ENCODE data around the gene IREB2. TPM values are rescaled to one million over a fixed set of nuclear protein-coding genes. Genes with fewer than 3 reads are reported as not detected.

IREB2 gene
- total and polyA plus RNA-seq, 2 of the 13 experiments (the other 11 are each of a cell fraction or from before 2014, with no cell fraction given) = 24.2 to 30.4 TPM

GRCh38 chr15:78397382-78397781, 40.6 kb upstream of the IREB2 start:
- in situ Hi-C loops (cut with HindIII; ENCODE audit: extremely low pct_ligation_motif_present, low pct_unique_long_range_greater_than_20kb) (no loop called here), intact Hi-C loops (cut with micrococcal nuclease; ENCODE audit: unreplicated experiment) (loop anchor here (10.0 kb wide), 1 partner anchor 53 kb away; the partner anchor contains the start of gene CRABP1)
- Histone ChIP-seq H3K27ac (ENCODE audit: extremely low read length, insufficient read depth, low read length) (no peak overlapping the region), H3K79me2 (ENCODE audit: insufficient read depth, low read length) (no peaks in the 10 kb centered on the region), H3K4me1 (ENCODE audit: insufficient read depth, low read length) (peaks cover 17% of the 10 kb centered on the region), H3K27me3 (ENCODE audit: control insufficient read depth in 1 of 2, insufficient read depth in 2 of 2, low read length in 2 of 2) (peaks cover 0 to 5% of the 10 kb centered on the region in 2 experiments; a peak in 1 of 5 replicates), H3K36me3 (replicated peaks in 1 of 2; ENCODE audit: control insufficient read depth in 1 of 2, insufficient read depth in 2 of 2, low read length in 2 of 2) (no peaks in the 10 kb centered on the region), H3K9me3 (ENCODE audit: low read length) (no peaks in the 10 kb centered on the region), H3K4me3 (replicated peaks in 1 of 3; ENCODE audit: insufficient read depth in 1 of 3, low read depth in 2 of 3, low read length in 3 of 3) (no peak overlapping the region), H3K4me2 (ENCODE audit: low read depth, low read length) (no peak overlapping the region), H3K9ac (ENCODE audit: insufficient read depth, low read depth, low read length) (no peak overlapping the region), H4K20me1 (ENCODE audit: insufficient read depth, low read length) (no peaks in the 10 kb centered on the region), H2AFZ (ENCODE audit: low read length) (no peak overlapping the region)
- no TSS peak for BruUV-seq (replicated peaks)
- WGBS (ENCODE audit: low lambda C conversion rate) = 69% methylated on average over 2 of the region's 2 CpGs
- TF ChIP-seq GATA4 (IDR thresholded peaks at IDR 0.05; ENCODE audit: borderline replicate concordance, low read depth) (no peak), ZNF556 (CRISPR knock-in tag; IDR thresholded peaks at IDR 0.05; ENCODE audit: borderline replicate concordance) (no peak), ZNF335 (CRISPR knock-in tag; IDR thresholded peaks at IDR 0.05) (no peak), ZFP36L1 (CRISPR knock-in tag; IDR thresholded peaks at IDR 0.05) (no peak), MYC (CRISPR knock-in tag; IDR thresholded peaks at IDR 0.05; ENCODE audit: borderline replicate concordance) (no peak), SAP130 (CRISPR knock-in tag; IDR thresholded peaks at IDR 0.05; ENCODE audit: low read depth) (no peak), ZNF598 (CRISPR knock-in tag; IDR thresholded peaks at IDR 0.05; ENCODE audit: borderline replicate concordance) (no peak), ZNF451 (CRISPR knock-in tag; IDR thresholded peaks at IDR 0.05) (no peak)
- peak; percentile 48; the same call in 2 of the 3 replicates for ATAC-seq
- ChIA-PET CTCF (ENCODE audit: low intra/inter-chr PET ratio, low total read pairs) (no interaction called here), POLR2A (interaction anchor here (1.0 to 3.5 kb wide), 4 partner anchors 23 to 98 kb away, joined by 3 to 12 read pairs (median 5); partner anchors contain the start of genes IREB2 and SKIC8)
- DNase-seq (ENCODE audit: low spot score) = no peak
- no peak for FAIRE-seq

- FAIRE-seq = no peak
- WGBS (ENCODE audit: low lambda C conversion rate) = 70% methylated on average over 11 of the region's 11 CpGs
- H3K36me3 ChIP-seq (replicated peaks in 1 of 2; ENCODE audit: control insufficient read depth in 1 of 2, insufficient read depth in 2 of 2, low read length in 2 of 2) = no peaks in the 10 kb centered on the region
- no peak overlapping the region for H2AFZ ChIP-seq (ENCODE audit: low read length)
- intact Hi-C loops (cut with micrococcal nuclease; ENCODE audit: unreplicated experiment) = loop anchor here (10.0 kb wide), 1 partner anchor 53 kb away; the partner anchor contains the start of gene CRABP1
- H3K4me1 ChIP-seq (ENCODE audit: insufficient read depth, low read length) = peaks cover 17% of the 10 kb centered on the region
- ChIA-PET CTCF (ENCODE audit: low intra/inter-chr PET ratio, low total read pairs) (no interaction called here), POLR2A (interaction anchor here (1.0 to 3.5 kb wide), 2 partner anchors 39 to 94 kb away, joined by 3 to 12 read pairs; partner anchors contain the start of gene IREB2)
- H3K27ac ChIP-seq (ENCODE audit: extremely low read length, insufficient read depth, low read length) = no peak overlapping the region
- H3K79me2 ChIP-seq (ENCODE audit: insufficient read depth, low read length) = no peaks in the 10 kb centered on the region
- ATAC-seq = no peak
- no peak overlapping the region for H3K9ac ChIP-seq (ENCODE audit: insufficient read depth, low read depth, low read length)
- H3K4me2 ChIP-seq (ENCODE audit: low read depth, low read length) = no peak overlapping the region
- in situ Hi-C loops (cut with HindIII; ENCODE audit: extremely low pct_ligation_motif_present, low pct_unique_long_range_greater_than_20kb) = no loop called here
- H3K27me3 ChIP-seq (ENCODE audit: control insufficient read depth in 1 of 2, insufficient read depth in 2 of 2, low read length in 2 of 2) = peaks cover 0 to 5% of the 10 kb centered on the region in 2 experiments; a peak in 1 of 5 replicates
- DNase-seq (ENCODE audit: low spot score) = no peak
- BruUV-seq (replicated peaks) = no TSS peak
- no peaks in the 10 kb centered on the region for H4K20me1 ChIP-seq (ENCODE audit: insufficient read depth, low read length)
- TF ChIP-seq ZNF746 (CRISPR knock-in tag; IDR thresholded peaks at IDR 0.05) (no peak), CSRNP2 (CRISPR knock-in tag; conservative IDR thresholded peaks at IDR 0.05; ENCODE audit: low read depth) (no peak), RAD21 (CRISPR knock-in tag; IDR thresholded peaks at IDR 0.05) (no peak), ZNF839 (CRISPR knock-in tag; IDR thresholded peaks at IDR 0.05; ENCODE audit: borderline replicate concordance) (no peak), ZNF749 (CRISPR knock-in tag; IDR thresholded peaks at IDR 0.05; ENCODE audit: borderline replicate concordance) (no peak), BHLHE40 (IDR thresholded peaks at IDR 0.05; ENCODE audit: low read length) (no peak), ZNF44 (CRISPR knock-in tag; IDR thresholded peaks at IDR 0.05) (no peak), NFKBIZ (CRISPR knock-in tag; IDR thresholded peaks at IDR 0.05) (no peak), NFKB2 (CRISPR knock-in tag; IDR thresholded peaks at IDR 0.05; ENCODE audit: borderline replicate concordance) (no peak), POLR2A (IDR thresholded peaks at IDR 0.05; ENCODE audit: insufficient read depth in 1 of 2, low read depth in 2 of 2, low read length in 2 of 2) (no peak), ZNF546 (CRISPR knock-in tag; conservative IDR thresholded peaks at IDR 0.05) (no peak)
- H3K4me3 ChIP-seq (replicated peaks in 1 of 3; ENCODE audit: insufficient read depth in 1 of 3, low read depth in 2 of 3, low read length in 3 of 3) = no peak overlapping the region
- H3K9me3 ChIP-seq (ENCODE audit: low read length) = no peaks in the 10 kb centered on the region
These were observed 39.8 kb upstream of the IREB2 start for GRCh38 chr15:78398076-78398825.

All from HepG2 (cell line).